SK-N-SH (cell line): ENCODE results near the gene SLC13A4. TPM values are rescaled to one million over a fixed set of nuclear protein-coding genes. Genes with fewer than 3 reads are reported as not detected.

Source experiments
- CTCF ChIA-PET: fragments of 300-600, 350-600 bp; formaldehyde crosslinking; extraction: SDS; loops from one replicate; lab custom pipeline; 2021; lab: Yijun Ruan, JAX
- POLR2A ChIA-PET: fragments of 350-600 bp; sonication (Branson Sonifier 250); formaldehyde crosslinking; extraction: SDS; loops from one replicate; lab custom pipeline; 2020; ENCODE audit warnings: antibody characterized with exemption, inconsistent platforms; lab: Yijun Ruan, JAX
- DNase-seq: peaks from one replicate; pipeline ENCODE4 v3.0.0; 2012
- H2AFZ ChIP-seq: fragments of 200-600 bp; sonication (generic); 2 replicates; pipeline ENCODE4 v1.8.1; 2016; ENCODE audit warnings: antibody characterized with exemption, mild to moderate bottlenecking, low read depth
- H3F3A ChIP-seq: fragments of 200-600 bp; sonication (generic); replicated peaks from 2 replicates; pipeline ENCODE3; 2016; ENCODE audit warnings: antibody characterized with exemption, mild to moderate bottlenecking; ENCODE audit not compliant: insufficient read depth
- H3K27ac ChIP-seq, 2 experiments: fragments of 200-500 bp in 1 of 2; fragments of 200-600 bp in 1 of 2; sonication (Bioruptor generic) in 1 of 2; sonication (generic), shearing (Covaris generic) in 1 of 2; 2 replicates each; pipeline versions ENCODE4 v1.5.1 to v1.6.1; 2014 to 2016; ENCODE audit warnings: low read depth in 2 of 2, inconsistent platforms in 1 of 2, low read length in 1 of 2, mild to moderate bottlenecking in 1 of 2, mixed read lengths in 1 of 2
- H3K27me3 ChIP-seq: fragments of 200-600 bp; sonication (generic), shearing (Covaris generic); 2 replicates; pipeline ENCODE4 v1.6.1; 2016; ENCODE audit warnings: mixed run types; ENCODE audit not compliant: insufficient read depth
- H3K36me3 ChIP-seq, 2 experiments: fragments of 200-500 bp in 1 of 2; fragments of 200-600 bp in 1 of 2; sonication (Bioruptor generic) in 1 of 2; sonication (generic) in 1 of 2; replicated peaks in 1 of 2; 2 replicates each; pipeline versions ENCODE3 to v1.5.1; 2014 to 2016; ENCODE audit warnings: low read length in 1 of 2, mild to moderate bottlenecking in 1 of 2; ENCODE audit not compliant: insufficient read depth in 2 of 2, control insufficient read depth in 1 of 2
- H3K4me1 ChIP-seq, 2 experiments: fragments of 200-500 bp in 1 of 2; fragments of 200-600 bp in 1 of 2; sonication (Bioruptor generic) in 1 of 2; sonication (generic), shearing (Covaris generic) in 1 of 2; 2 replicates each; pipeline versions ENCODE4 v1.5.1 to v1.6.1; 2014 to 2016; ENCODE audit warnings: low read depth in 1 of 2, low read length in 1 of 2, mixed run types in 1 of 2; ENCODE audit not compliant: insufficient read depth in 2 of 2, control insufficient read depth in 1 of 2
- H3K4me2 ChIP-seq: fragments of 200-600 bp; sonication (generic), shearing (Covaris generic); 2 replicates; pipeline ENCODE4 v1.6.1; 2017; ENCODE audit warnings: mixed run types
- H3K4me3 ChIP-seq, 2 experiments: fragments of 200-500 bp in 1 of 2; fragments of 200-600 bp in 1 of 2; sonication (Bioruptor generic) in 1 of 2; sonication (generic), shearing (Covaris generic) in 1 of 2; 2 replicates each; pipeline versions ENCODE4 v1.5.1 to v1.8.1; 2014 to 2016; ENCODE audit warnings: low read depth in 2 of 2, inconsistent platforms in 1 of 2, low read length in 1 of 2, mild to moderate bottlenecking in 1 of 2, mixed read lengths in 1 of 2, moderate library complexity in 1 of 2
- H3K79me2 ChIP-seq: fragments of 200-600 bp; sonication (generic); 2 replicates; pipeline ENCODE4 v1.8.1; 2017; ENCODE audit warnings: mild to moderate bottlenecking; ENCODE audit not compliant: insufficient read depth
- H3K9ac ChIP-seq: fragments of 200-600 bp; sonication (generic); 2 replicates; pipeline ENCODE4 v1.6.1; 2017; ENCODE audit warnings: mixed run types
- H3K9me2 ChIP-seq: fragments of 200-600 bp; sonication (generic); 2 replicates; pipeline ENCODE4 v1.6.1; 2017; ENCODE audit warnings: mixed run types
- H3K9me3 ChIP-seq: fragments of 200-600 bp; sonication (generic); 2 replicates; pipeline ENCODE4 v1.6.1; 2017; ENCODE audit warnings: mixed run types, mild to moderate bottlenecking, moderate library complexity
- H4K20me1 ChIP-seq: fragments of 200-600 bp; sonication (generic); 2 replicates; pipeline ENCODE4 v1.6.1; 2017; ENCODE audit warnings: mild to moderate bottlenecking, mixed run types; ENCODE audit not compliant: insufficient read depth
- CHD2 ChIP-seq: fragments of 150-350 bp; IDR thresholded peaks from 2 replicates; pipeline ENCODE4 v1.6.1; 2018; ENCODE audit warnings: low read length; ENCODE audit not compliant: partially characterized antibody
- EP300 ChIP-seq, 2 experiments: IDR thresholded peaks; 2 replicates each; pipeline versions ENCODE4 v1.4.0 to v1.6.1; 2012; ENCODE audit warnings: borderline replicate concordance in 1 of 2, low read depth in 1 of 2, low read length in 1 of 2
- FOSL2 ChIP-seq: IDR thresholded peaks from 2 replicates; pipeline ENCODE4 v1.4.0; 2012; ENCODE audit warnings: low read depth, mild to moderate bottlenecking, moderate library complexity, borderline replicate concordance
- FOXM1 ChIP-seq: IDR thresholded peaks from 2 replicates; pipeline ENCODE4 v1.4.0; 2012; ENCODE audit warnings: low read depth, mild to moderate bottlenecking
- GABPA ChIP-seq: IDR thresholded peaks from 2 replicates; pipeline ENCODE4 v1.4.0; 2012; ENCODE audit warnings: low read depth, mild to moderate bottlenecking
- GATA2 ChIP-seq: sonication (generic); formaldehyde crosslinking; IDR thresholded peaks from 2 replicates; pipeline ENCODE4 v1.5.0; 2020; ENCODE audit warnings: mild to moderate bottlenecking, missing genetic modification reagents
- JUND ChIP-seq: IDR thresholded peaks from 2 replicates; pipeline ENCODE4 v1.4.0; 2012
- MEF2A ChIP-seq: IDR thresholded peaks from 2 replicates; pipeline ENCODE4 v1.4.0; 2012; ENCODE audit warnings: low read depth, borderline replicate concordance
- MXI1 ChIP-seq: IDR thresholded peaks from 2 replicates; pipeline ENCODE4 v1.6.1; 2012; ENCODE audit warnings: mild to moderate bottlenecking, low read depth, low read length, improper control_type of control experiment
- NFIC ChIP-seq: IDR thresholded peaks from 2 replicates; pipeline ENCODE4 v1.4.0; 2012; ENCODE audit warnings: borderline replicate concordance
- NRF1 ChIP-seq: IDR thresholded peaks from 2 replicates; pipeline ENCODE4 v1.6.1; 2012; ENCODE audit warnings: low read depth, mild to moderate bottlenecking, low read length
- RAD21 ChIP-seq: IDR thresholded peaks from 2 replicates; pipeline ENCODE4 v1.6.1; 2012; ENCODE audit warnings: mild to moderate bottlenecking, low read length
- RCOR1 ChIP-seq: fragments of 150-350 bp; IDR thresholded peaks from 2 replicates; pipeline ENCODE4 v1.6.1; 2017; ENCODE audit warnings: antibody characterized with exemption, low read length
- RXRA ChIP-seq: IDR thresholded peaks from 2 replicates; pipeline ENCODE4 v1.4.0; 2012; ENCODE audit warnings: low read depth, mild to moderate bottlenecking, borderline replicate concordance
- SIN3A ChIP-seq: IDR thresholded peaks from 2 replicates; pipeline ENCODE4 v1.6.1; 2012; ENCODE audit warnings: low read depth, mild to moderate bottlenecking, low read length, moderate library complexity, borderline replicate concordance
- SMC3 ChIP-seq: IDR thresholded peaks from 2 replicates; pipeline ENCODE4 v1.6.1; 2012; ENCODE audit warnings: low read depth, low read length, improper control_type of control experiment
- TAF1 ChIP-seq: IDR thresholded peaks from 2 replicates; pipeline ENCODE4 v1.6.1; 2012; ENCODE audit warnings: low read depth, mild to moderate bottlenecking, low read length, moderate library complexity, borderline replicate concordance
- TCF12 ChIP-seq: IDR thresholded peaks from 2 replicates; pipeline ENCODE4 v1.4.0; 2012
- TEAD4 ChIP-seq: IDR thresholded peaks from 2 replicates; pipeline ENCODE4 v1.4.0; 2012; ENCODE audit warnings: mild to moderate bottlenecking, borderline replicate concordance; ENCODE audit not compliant: insufficient read depth
- YY1 ChIP-seq: IDR thresholded peaks from 2 replicates; pipeline ENCODE4 v1.4.0; 2012; ENCODE audit warnings: low read depth, mild to moderate bottlenecking
- WGBS: methylation state at CpG from one replicate; pipeline ENCODE4 v1.1.6; 2017; ENCODE audit warnings: low lambda C conversion rate; 5-methylcytosine and 5-hydroxymethylcytosine counted together
- polyA plus RNA-seq, 3 experiments: library from polyadenylated mRNA; depleted of rRNA; stranded (reverse); fragments of >200 nt; gene quantifications; 2 replicates each; pipeline ENCODE4 v1.2.3, GENCODE V29; 2012
- TF ChIP-seq, protein P1 (sequence below): fragments of 150-350 bp; IDR thresholded peaks from 2 replicates; pipeline ENCODE4 v1.6.1; 2017; ENCODE audit warnings: antibody characterized with exemption, low read length, low read depth, borderline replicate concordance
- TF ChIP-seq, protein P2 (sequence below): IDR thresholded peaks from 2 replicates; pipeline ENCODE4 v1.6.1; 2012; ENCODE audit warnings: mild to moderate bottlenecking, low read depth, low read length, moderate library complexity
- TF ChIP-seq, protein P3 (sequence below): fragments of 150-350 bp; IDR thresholded peaks from 2 replicates; pipeline ENCODE4 v1.6.1; 2016; ENCODE audit warnings: mild to moderate bottlenecking, low read depth, low read length
- TF ChIP-seq, protein P4 (sequence below): IDR thresholded peaks from 2 replicates; pipeline ENCODE4 v1.4.0; 2012; ENCODE audit warnings: low read depth
- TF ChIP-seq, protein P5 (sequence below): IDR thresholded peaks from 2 replicates; pipeline ENCODE4 v1.4.0; 2012; ENCODE audit warnings: low read depth, borderline replicate concordance

Gene SLC13A4
- polyA plus RNA-seq, 1 of the 3 experiments (the other 2 are of a cell fraction): 0.30 TPM

DNA sequence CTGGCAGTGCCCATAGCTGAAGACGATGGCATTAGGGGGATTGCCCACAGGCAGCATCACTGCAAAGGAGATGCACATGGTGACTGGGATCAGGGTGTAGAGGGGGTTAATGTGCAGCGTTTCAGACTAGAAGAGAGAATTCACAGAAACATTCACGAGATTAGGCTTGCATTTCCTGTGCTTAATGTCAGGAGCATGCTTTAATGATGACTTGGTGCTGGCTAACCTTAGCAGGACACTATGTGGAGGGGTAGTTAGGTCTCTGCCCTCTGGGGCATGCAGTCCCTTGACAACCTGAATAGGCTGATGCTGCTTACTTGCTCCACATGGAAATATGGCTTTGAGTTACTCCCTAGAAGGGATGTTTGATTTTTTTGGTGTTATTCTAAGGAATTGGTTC, 43.9 kb downstream of the SLC13A4 start (continued):
- TF ChIP-seq SIN3A (0 out of 2 replicates have a peak, but pooled peaks have one; percentile 50), JUND (peak; percentile 51; the same call in 1 of the 2 replicates), RCOR1 (no peak), TCF12 (peak; percentile 73; the same call in 1 of the 2 replicates), FOXM1 (no peak), EP300 (IDR thresholded peaks at IDR 0.05; ENCODE audit: borderline replicate concordance in 1 of 2, low read depth in 1 of 2, low read length in 1 of 2) (peak; percentile 2 to 48; a peak in 1 of 4 replicates), CHD2 (no peak), RAD21 (no peak), MEF2A (no peak), RXRA (no peak; the same call in 1 of the 2 replicates), SMC3 (no peak), GABPA (no peak), TEAD4 (no peak), YY1 (no peak), TAF1 (no peak)
- TF ChIP-seq, protein P1, sequence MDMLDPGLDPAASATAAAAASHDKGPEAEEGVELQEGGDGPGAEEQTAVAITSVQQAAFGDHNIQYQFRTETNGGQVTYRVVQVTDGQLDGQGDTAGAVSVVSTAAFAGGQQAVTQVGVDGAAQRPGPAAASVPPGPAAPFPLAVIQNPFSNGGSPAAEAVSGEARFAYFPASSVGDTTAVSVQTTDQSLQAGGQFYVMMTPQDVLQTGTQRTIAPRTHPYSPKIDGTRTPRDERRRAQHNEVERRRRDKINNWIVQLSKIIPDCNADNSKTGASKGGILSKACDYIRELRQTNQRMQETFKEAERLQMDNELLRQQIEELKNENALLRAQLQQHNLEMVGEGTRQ: no peak
- TF ChIP-seq, protein P2, sequence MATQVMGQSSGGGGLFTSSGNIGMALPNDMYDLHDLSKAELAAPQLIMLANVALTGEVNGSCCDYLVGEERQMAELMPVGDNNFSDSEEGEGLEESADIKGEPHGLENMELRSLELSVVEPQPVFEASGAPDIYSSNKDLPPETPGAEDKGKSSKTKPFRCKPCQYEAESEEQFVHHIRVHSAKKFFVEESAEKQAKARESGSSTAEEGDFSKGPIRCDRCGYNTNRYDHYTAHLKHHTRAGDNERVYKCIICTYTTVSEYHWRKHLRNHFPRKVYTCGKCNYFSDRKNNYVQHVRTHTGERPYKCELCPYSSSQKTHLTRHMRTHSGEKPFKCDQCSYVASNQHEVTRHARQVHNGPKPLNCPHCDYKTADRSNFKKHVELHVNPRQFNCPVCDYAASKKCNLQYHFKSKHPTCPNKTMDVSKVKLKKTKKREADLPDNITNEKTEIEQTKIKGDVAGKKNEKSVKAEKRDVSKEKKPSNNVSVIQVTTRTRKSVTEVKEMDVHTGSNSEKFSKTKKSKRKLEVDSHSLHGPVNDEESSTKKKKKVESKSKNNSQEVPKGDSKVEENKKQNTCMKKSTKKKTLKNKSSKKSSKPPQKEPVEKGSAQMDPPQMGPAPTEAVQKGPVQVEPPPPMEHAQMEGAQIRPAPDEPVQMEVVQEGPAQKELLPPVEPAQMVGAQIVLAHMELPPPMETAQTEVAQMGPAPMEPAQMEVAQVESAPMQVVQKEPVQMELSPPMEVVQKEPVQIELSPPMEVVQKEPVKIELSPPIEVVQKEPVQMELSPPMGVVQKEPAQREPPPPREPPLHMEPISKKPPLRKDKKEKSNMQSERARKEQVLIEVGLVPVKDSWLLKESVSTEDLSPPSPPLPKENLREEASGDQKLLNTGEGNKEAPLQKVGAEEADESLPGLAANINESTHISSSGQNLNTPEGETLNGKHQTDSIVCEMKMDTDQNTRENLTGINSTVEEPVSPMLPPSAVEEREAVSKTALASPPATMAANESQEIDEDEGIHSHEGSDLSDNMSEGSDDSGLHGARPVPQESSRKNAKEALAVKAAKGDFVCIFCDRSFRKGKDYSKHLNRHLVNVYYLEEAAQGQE: no peak
- TF ChIP-seq, all 33 proteins: peak for 8

DNA sequence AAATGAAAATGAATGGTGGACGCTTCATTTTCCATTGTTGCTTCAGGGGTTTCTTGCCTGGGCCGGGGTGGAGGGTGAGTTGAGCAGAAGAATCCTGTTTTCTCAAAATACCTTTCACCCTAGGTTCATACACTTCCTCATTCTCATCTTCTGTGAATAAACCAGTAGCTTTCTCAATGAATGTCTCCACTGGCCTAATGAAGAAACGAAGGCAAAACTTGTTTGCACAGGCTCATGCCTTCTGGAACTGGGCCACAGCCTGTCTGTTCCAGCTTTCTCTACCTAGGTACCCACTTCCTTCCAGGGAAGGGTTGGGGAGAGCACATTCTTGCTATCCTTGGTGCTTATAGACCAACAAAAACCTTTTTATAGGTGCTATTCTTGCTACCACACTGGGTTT, 44.4 kb downstream of the SLC13A4 start:
- H3F3A ChIP-seq: peaks cover 23% of the 10 kb centered on the region
- WGBS: 93% methylated on average over 3 of the region's 3 CpGs
- H3K9ac ChIP-seq: peak overlapping the region; percentile 16; the same call in 1 of the 2 replicates
- TF ChIP-seq TCF12 (no peak), SMC3 (no peak), FOSL2 (no peak), RCOR1 (no peak), GATA2 (CRISPR knock-in tag) (no peak), NRF1 (no peak), RAD21 (no peak), NFIC (no peak), JUND (no peak), MXI1 (no peak), GABPA (no peak)
- TF ChIP-seq, protein P3, sequence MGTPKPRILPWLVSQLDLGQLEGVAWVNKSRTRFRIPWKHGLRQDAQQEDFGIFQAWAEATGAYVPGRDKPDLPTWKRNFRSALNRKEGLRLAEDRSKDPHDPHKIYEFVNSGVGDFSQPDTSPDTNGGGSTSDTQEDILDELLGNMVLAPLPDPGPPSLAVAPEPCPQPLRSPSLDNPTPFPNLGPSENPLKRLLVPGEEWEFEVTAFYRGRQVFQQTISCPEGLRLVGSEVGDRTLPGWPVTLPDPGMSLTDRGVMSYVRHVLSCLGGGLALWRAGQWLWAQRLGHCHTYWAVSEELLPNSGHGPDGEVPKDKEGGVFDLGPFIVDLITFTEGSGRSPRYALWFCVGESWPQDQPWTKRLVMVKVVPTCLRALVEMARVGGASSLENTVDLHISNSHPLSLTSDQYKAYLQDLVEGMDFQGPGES: no peak
- TF ChIP-seq, protein P4, sequence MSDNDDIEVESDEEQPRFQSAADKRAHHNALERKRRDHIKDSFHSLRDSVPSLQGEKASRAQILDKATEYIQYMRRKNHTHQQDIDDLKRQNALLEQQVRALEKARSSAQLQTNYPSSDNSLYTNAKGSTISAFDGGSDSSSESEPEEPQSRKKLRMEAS: no peak
- TF ChIP-seq, protein P5, sequence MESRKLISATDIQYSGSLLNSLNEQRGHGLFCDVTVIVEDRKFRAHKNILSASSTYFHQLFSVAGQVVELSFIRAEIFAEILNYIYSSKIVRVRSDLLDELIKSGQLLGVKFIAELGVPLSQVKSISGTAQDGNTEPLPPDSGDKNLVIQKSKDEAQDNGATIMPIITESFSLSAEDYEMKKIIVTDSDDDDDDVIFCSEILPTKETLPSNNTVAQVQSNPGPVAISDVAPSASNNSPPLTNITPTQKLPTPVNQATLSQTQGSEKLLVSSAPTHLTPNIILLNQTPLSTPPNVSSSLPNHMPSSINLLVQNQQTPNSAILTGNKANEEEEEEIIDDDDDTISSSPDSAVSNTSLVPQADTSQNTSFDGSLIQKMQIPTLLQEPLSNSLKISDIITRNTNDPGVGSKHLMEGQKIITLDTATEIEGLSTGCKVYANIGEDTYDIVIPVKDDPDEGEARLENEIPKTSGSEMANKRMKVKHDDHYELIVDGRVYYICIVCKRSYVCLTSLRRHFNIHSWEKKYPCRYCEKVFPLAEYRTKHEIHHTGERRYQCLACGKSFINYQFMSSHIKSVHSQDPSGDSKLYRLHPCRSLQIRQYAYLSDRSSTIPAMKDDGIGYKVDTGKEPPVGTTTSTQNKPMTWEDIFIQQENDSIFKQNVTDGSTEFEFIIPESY: no peak

More for the DNA sequence above, 44.4 kb downstream of the SLC13A4 start:
- Histone ChIP-seq H4K20me1 (no peaks in the 10 kb centered on the region; the same call in 1 of the 2 replicates), H3K27ac (peak overlapping the region; percentile 39 to 59), H3K79me2 (peaks cover 98% of the 10 kb centered on the region), H3K27me3 (no peaks in the 10 kb centered on the region), H3K4me3 (0 out of 4 replicates have a peak overlapping the region, but pooled peaks of 1 of the 2 experiments have one; percentile 1), H3K36me3 (peaks cover 5 to 22% of the 10 kb centered on the region in 2 experiments), H3K4me1 (peaks cover 41 to 44% of the 10 kb centered on the region in 2 experiments), H3K4me2 (peak overlapping the region; percentile 56), H3K9me3 (no peaks in the 10 kb centered on the region), H2AFZ (no peak overlapping the region), H3K9me2 (no peaks in the 10 kb centered on the region)
- no peak for DNase-seq
- ChIA-PET POLR2A (interaction anchor here (1.1 kb wide), 1 partner anchor 373 kb away, joined by 3 read pairs; no protein-coding TSS in a partner anchor), CTCF (interaction anchor here (0.6 to 2.3 kb wide), 4 partner anchors 7 to 54 kb away, joined by 3 to 15 read pairs (median 4); no protein-coding TSS in a partner anchor)
